ENCODE measurements around the gene ADCY9.
"Not testable (repeated sequence)": the region's sequence is repeated elsewhere in the genome, so short reads cannot be mapped to it uniquely, and the experiment has no call there.

The ADCY9 gene

DNA sequence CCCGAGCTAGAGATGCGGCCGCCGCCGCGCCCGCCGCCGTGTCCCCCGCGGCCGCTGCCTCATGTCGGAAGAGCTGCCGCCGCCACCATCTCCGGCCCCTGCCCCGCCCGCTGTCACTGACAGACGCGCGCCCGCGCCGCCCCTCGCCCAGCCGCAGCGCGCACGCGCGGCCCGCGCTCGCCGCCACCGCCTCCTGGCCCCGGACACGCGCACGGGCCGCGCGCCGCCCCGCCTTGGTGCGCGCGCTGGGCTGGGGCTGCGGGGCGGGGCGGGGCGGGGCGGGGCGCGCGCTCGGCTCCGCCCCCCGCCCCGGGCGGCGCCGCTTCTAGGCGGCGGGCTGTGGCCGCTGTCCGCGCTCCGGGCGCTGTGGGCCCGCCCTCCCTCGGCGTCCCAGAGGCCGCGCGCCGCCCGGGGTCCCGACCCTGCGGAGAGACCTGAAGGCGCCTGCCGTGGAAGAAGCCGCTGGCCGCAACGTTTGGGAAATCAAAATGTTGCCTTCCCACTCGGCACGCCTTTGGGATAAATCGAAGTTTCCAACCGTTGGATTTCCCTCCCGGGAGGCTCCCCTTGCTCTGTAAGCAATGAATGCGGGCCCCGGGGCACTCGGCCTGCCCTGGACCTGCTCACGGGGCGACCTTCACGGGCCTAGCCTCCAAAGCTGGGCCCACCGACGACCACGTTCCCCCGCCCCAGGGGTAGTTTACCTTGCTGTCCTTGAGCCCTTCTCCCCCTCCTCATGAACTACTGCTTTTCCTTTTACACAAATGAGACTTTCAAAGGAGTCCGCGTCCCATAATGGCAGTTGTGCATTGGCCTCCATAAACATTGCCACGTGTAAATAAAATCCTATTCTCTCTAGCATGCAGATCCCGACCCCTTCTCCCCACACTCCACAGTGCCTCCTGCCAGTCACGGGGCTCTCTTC lies at the start of gene ADCY9:
TSS of gene ADCY9 (minus strand) at position 118 of the 925 bp plus-strand sequence. CDS start 1,000 bp downstream, outside the sequence.
- peak; percentile 49 for DNase-seq

DNA sequence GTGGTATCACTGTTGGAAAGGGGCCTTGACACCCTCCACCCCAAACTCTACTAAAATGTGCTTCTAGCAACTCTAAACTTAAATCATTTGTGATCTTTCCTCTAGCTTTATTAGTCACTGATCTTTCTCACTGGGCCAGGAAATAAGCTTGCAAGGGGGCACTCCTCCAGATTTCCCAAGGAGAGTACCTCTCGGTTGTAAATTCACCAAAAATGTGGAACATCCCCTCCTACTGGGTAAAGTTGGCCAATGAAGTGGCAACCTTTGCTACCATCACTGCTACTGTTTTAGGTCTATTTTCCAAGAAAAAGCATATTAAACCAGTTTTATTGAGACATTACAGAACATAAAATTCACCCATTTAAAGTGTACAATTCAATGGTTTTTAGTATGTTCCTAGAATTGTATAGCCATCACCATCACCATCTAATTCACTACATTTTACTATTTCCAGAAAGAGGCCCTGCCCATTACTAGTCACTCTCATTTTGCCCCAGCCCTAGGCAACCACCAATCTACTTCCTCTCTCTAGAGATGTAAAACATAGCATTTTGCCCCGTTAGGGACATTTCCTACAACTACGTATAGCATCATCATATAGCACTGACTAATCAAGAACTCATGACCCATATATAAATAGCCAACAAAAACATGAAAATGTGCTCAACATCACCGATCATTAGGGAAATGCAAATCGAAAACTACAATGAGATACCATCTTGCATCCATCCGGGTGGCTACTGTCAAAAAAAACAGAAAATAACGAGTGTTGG lies 44.6 kb upstream of the ADCY9 start:
- DNase-seq, result no peak

DNA sequence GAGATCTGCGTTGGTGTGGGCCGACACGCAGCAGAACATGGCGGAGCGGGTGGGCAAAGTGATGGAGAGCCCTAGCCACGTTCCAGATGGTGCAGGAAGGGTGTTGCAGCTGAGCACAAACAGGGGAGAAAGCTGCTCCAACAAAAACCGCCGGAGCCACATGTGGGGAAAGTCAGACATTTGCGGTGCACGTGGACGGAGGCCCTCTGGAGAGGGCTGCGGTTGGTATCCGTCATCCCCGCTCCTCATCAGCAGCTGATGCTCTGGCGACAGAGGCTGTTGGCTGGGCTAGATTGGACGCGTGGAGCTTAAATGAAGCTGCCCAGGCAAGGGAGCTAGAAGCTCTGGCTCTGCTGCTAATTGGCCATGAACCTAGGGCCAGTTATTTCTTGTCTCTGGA lies 43.5 kb upstream of the ADCY9 start:
- DNase-seq, result no peak

DNA sequence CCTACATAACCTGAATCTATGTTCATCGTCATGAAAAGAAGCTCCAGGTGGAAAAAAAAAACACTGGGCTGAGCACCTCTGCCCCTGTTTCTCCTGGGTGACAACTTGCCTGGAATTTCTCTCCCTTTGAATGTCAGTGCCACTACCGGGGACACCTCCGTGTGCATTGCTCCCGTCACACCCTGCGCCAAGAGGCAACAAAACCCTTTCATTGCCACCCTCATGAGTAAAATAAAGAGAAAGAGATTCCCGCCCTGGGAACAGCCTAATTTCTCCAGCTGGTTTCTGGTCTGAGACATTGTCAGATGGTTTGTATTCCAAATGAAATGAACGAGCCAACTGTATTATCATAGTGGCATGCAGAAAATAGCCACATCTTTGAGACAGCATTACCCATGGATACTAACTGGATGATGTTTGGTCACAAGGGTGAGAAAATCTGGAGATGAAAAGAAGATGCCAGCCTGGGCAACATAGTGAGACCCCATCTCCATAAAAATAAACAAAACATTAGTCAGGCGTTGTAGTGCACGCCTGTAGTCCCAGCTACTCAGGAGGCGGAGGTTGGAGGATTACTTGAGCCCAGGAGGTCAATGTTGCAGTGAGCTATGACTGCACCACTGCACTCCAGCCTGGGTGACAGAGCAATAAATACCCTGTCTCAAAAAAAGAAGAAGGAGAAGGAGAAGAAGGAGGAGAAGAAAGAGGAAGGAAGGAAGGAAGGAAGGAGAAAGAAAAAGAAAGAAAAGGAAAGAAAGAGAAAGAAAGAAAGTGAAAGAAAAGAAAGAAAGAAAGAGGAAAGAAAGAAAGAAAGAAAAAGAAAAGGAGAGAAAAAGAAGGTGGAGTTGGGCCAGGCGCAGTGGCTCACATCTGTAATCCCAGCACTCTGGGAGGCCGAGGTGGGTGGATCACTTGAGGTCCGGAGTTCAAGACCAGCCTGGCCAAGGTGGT lies 42.2 kb upstream of the ADCY9 start:
- DNase-seq, result no peak

DNA sequence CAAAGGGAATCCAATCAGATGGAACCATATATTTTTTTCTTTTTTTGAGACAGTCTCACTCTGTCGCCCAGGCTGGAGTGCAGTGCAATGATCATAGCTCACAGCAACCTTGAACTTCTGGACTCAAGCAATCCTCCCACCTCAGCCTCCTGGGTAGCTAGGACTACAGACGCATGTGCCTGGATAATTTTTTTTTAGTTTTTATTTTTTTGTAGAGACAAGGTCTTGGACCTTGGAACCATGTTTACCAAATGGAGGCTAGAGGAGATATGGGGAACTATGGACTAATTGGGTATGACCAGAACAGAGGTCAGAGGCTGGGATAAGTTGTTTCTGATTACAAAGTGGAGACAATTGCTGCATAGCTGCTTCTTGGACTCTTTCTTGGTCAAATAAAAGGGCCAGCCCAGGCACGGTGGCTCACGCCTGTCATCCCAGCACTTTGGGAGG lies 41.2 kb upstream of the ADCY9 start:
- no peak for DNase-seq

DNA sequence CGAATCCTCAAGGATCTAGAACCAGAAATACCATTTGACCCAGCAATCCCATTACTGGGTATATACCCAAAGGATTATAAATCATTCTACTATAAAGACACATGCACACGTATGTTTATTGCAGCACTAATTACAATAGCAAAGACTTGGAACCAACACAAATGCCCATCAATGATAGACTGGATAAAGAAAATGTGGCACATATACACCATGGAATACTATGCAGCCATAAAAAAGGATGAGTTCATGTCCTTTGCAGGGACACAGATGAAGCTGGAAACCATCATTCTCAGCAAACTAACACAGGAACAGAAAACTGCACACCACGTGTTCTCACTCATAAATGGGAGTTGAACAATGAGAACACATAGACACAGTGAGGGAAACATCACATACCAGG lies 40.3 kb upstream of the ADCY9 start:
- not testable (repeated sequence) for DNase-seq

DNA sequence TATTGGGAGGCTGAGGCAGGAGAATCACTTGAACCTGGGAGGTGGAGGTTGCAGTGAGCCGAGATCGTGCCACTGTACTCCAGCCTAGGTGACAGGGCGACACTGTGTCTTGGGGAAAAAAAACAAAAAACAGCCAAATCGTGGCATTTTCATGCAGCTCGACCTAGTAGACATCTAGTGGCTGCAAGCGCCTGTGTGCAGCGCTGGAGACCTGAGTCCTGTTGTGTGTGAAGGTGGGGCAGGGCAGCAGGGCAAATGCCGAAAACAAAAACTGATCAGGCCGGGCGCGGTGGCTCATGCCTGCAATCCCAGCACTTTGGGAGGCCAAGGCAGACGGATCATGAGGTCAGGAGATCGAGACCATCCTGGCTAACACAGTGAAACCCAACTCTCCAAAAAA lies 37.1 kb upstream of the ADCY9 start:
- DNase-seq, result not testable (repeated sequence)

DNA sequence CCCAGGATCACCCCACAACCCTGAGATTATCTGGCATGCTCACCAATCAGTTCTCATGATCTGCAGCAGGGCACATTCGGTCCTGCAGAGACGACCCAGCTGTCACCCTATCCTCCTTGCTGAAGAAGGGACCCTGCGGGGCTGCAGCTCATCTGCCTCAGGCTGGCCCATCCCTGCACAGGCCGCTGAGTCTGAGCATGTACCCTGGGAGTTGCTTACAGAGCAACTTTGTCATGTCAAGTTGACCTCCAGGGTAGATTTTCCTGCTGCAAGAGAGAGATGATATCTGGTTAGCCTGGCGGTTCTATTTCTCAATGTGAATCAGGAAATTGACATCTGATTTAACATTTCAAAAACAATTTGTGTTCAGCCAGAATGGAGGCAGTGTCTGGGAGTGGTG lies 36.0 kb upstream of the ADCY9 start:
- DNase-seq, result no peak

DNA sequence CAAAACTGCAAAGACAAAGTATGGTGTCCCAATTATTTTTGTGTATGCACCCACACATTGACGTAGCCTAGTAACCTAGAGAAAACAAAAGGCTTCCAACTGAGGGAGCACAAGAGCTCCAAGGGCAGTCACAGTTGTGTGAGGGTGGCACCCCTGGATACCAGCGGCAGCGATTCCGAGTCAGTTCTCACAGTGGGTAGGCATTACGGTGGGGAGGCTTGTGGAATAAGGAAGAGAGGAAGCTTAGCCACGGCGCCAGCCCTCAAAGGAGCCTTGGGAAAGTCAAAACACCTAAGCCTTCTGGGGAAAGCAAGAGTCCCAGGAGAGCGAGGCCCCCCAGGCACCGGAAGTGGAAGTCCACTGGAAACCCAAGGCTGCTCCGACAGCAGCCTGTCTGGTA lies 31.0 kb upstream of the ADCY9 start:
- no peak for DNase-seq

DNA sequence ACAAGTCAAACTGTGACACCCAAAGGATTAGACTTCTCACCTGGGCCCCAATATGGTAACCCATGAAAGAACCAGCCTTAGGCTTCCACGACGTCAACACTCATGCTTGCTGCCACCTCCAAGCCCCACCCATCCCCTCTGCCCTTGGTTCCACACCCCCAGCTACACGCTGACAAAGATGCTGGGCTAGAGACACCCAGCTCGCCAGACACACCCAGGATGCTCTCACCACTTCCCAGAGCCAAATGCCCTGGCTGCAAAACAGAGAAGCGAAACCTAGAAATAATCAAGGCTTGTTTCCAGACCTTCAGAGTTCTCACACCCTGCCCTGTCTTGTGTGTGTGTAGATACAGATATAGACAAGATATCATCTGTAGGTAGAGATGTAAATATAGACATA lies 26.0 kb upstream of the ADCY9 start:
- no peak for DNase-seq

DNA sequence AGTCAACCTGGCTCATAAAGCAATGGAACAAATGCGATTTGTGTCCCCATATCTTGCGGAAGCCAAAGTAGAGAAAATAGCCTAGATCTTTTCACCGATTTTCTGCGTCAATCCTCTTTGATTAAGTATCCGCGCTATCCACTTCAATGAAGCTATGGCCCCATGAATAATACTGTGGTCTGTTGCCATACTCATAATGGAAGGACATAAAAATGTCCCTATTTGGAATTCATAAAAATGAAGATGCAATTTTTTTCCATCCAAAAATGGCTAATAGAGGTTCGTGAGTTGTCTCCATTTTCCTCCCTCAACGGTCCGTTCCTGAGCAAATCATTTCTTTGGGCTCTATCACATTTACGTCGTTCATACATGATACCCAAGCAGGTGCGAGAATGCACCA lies 25.4 kb upstream of the ADCY9 start:
- no peak for DNase-seq

DNA sequence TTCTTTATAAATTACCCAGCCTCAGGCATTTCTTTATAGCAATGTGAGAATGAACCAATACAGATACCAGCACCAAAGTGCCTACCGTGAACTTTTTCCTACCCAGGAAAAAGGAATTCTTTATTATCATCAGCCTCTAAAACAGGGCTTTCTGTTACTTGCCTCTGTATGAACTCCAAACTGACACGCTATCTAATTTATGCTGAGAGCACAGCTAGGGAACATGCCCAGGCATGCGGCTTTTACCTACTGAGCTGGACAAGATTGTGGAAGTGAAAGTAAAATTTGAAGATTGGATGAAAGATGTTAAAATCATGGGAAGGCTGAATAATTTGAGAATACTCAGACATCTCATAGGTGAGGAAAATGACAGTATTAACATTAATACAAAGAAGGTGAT lies 24.4 kb upstream of the ADCY9 start:
- DNase-seq, result no peak

DNA sequence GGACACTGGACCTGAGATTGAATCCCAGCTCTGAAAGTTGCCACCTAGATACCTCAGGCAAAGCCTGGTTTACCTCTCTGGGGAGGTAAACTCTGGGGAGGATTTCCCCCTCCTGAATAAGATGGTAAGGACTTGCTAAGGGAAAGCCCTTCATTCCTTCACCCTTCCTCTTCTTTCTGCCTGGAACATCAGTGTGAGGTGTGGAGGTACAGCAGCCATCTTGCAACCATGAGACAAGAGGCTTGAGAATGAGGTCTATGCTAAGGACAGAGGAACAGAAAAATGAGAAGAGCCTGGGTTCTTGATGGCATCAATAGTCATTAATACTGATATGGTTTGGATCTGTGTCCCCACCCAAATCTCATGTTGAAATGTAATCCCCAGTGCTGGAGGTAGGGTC lies 23.7 kb upstream of the ADCY9 start:
- no peak for DNase-seq

DNA sequence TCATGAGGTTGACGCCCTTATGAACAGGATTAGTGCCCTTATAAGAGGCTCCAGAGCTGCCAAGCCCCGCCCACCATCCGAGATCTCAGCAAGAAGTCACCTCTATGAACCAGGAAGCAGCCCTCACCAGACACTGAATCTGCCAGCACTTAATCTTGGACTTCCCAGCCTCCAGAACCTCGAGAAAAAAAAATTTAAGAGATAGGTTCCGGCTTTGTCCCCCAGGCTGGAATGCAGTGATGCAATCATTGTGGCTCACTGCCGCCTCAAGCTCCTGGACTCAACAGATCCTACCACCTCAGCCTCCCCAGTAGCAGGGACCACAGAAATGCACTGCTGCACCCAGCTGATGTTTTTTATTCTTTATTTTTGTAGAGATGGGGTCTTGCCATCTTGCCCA lies 22.5 kb upstream of the ADCY9 start:
- DNase-seq, result no peak

DNA sequence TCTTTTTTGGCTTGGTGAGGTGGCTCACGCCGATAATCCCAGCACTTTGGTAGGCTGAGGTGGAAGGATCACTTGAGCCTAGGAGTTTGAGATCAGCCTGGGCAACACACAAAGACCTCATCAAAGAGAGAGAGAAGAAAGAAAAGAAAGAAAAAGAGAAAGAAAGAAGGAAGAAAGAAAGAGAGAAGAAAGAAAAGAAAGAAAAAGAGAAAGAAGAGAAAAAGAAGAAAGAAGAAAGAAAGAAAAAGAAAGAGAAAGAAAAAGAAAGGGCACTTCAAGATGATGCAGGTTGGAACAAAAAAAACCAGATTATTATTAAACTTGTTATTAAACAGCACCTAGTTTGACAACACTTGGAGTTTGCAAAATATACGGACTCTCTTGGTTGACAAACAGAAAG lies 21.2 kb upstream of the ADCY9 start:
- DNase-seq, result no peak

DNA sequence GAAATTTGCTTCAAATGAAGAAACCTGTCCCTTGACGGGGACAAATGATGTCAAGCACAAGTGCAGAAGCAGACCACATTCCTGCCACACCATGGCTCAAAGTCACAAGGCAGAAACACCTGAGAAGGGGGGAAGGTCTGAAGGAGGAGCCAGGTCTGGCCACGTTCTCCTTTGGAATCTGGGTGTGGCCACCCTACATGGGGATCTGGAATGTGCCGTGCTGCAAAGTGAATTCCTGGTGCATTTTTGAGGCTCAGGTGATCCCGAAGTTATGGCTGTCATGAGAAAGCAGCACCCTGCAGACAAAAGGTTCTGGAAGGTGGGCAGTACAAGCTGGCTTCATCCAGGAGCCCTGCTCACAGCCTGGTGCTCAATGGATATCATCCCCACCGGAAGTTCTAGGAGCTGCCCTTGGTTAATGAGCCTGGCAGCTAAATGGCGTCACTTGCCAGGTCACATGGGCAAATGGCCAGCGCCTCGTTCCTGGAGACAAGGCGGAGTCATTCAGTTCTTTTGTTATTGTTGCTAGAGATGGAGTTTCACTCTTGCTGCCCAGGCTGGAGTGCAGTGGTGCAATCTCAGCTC lies 20.1 kb upstream of the ADCY9 start:
- no peak for DNase-seq

DNA sequence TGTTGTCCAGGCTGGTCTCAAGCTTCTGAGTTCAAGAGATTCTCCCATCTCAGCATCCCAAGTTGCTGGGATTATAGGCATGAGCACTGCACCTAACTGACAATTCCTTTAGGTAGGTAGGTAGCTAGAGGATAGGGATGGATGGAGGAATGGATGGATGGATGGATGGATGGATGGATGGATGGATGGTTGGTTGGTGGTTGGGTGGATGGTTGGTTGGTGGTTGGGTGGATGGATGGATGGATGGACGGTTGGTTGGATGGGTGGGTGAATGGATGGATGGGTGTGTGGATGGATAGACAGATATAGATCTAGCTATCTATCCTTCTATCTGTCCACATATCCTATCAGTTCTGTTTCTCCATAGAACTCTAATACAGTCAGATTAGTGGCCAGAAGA lies 19.3 kb upstream of the ADCY9 start:
- no peak for DNase-seq

DNA sequence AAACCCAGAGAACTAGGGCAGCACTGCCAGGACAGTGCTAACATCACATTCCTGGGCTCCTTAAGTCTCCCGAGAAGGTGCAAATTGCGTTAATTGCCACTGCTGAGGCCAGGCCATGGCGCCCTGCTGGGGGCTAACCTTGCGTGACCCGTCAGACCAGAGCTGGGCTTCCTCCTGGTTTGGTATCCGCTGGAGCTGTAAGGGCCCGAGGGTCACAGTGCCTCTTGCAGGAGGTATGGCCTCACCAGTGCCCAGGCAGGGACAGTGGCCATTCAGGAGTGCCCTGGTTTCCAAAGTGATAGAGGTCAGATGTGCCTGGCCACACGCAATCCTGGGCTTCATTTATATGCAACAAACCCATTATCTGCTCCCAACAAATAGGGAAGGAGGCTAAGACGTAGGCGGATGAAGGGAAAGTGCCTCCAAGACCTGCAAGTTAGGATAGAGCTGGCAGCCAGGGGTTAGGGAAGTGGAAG lies 17.7 kb upstream of the ADCY9 start:
- DNase-seq, result no peak

DNA sequence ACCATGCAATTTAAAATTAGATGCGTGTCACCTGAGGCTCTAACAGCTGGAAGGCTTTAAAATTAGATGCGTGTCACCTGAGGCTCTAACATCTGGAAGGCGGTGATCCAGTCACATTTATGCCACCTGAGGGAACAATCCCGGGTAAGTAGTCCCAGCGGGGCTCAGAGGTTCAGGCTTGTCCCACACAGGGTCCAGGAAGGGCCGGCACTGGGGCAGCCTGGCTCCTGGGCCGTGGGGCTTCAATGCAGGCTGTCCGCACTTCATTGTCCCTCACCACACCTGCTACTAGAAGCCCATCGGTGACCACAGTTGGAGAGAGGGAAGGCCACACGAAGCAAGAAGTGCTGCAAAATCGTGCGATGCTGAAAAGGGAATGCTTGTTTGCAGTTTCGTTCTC lies 15.4 kb upstream of the ADCY9 start:
- no peak for DNase-seq

DNA sequence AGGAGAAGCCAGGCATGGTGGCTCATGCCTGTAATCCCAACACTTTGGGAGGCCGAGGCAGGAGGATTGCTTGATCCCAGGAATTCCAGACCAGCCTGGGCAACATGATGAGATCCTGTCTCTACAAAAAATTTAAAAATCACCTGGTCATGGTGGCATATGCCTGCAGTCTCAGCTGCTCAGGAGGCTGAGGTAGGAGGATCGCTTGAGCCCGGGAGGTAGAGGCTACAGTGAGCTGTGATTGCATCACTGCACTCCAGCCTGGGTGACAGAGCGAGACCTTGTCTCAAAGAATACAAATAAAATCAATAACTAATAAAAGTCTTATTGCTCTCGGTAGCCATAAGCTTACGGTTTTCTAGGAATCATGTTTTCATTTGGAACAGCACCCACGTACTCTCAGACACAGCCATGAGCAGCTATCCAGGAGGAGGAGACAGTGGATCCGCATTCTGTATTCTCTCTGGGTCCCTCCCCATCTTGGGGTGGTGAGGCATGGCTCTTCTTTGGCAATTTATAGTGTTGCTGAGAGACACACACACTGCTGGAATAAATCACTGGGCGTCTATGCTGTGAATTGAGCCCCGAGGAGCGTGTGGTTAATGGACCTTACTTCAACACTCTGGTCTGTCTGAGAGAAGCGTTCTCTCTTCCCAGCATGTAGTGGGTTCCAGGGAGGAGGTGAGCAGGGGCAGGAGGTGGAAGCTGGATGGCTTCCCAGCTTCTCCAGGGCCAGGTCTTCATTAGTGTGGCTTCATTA lies 8.5 kb upstream of the ADCY9 start:
- no peak for DNase-seq

DNA sequence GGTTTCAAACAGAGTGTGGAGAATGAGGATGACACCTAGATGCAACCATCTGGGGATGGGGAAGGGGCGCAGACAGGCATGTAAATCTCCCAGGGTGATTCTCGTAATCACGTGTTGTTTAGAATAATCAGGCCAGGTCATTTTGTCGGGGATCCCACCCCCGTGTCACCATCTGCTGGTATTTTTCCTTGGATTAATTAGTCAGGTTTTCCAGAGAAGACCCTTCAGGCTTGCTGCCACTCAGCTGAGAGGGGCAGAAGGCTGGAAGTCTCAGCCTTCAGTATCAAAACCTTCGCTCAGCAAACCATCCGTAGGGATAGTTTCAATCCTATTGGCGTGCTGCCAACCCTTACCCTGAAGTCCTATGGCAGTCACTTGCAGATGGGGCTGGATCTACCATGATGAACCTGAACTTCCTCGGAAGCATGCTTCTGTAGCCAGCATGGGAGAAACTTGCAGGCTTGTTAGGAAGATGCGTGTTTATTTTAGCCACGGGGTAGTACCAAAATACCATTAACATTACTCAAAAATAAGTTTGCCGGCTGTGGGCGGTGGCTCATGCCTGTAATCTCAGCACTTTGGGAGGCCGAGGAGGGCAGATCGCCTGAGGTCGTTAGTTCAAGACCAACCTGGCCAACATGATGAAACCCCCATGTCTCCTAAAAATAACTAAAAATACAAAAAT lies 7.5 kb upstream of the ADCY9 start:
- DNase-seq, result no peak
